Activated B cell treated with CpG ODN at 0.5 μM for 24 hours (primary cell): Measurements from ENCODE around the gene PGM2. TPM values are rescaled to one million over a fixed set of nuclear protein-coding genes. Genes with fewer than 3 reads are reported as not detected.

ENCODE experiments used
- ATAC-seq: fragments of 200-7000 bp; cut with Tn5 transposase; one replicate; pipeline ENCODE4 v1.10.0; 2021; ENCODE audit warnings: low read depth, mild to moderate bottlenecking, moderate library complexity
- CTCF ChIA-PET: fragments of 350-600 bp; sonication (Branson Sonifier 250); formaldehyde crosslinking; loops from one replicate; lab custom pipeline; 2021; ENCODE audit warnings: antibody characterized with exemption; lab: Charles Lee
- POLR2A ChIA-PET: fragments of 350-600 bp; sonication (Branson Sonifier 250); formaldehyde crosslinking; loops from one replicate; lab custom pipeline; 2021; ENCODE audit warnings: antibody characterized with exemption; lab: Charles Lee
- DNase-seq: peaks from one replicate; pipeline ENCODE4 v3.0.0; 2022
- H3K27ac Mint-ChIP-seq: one replicate; pipeline ENCODE4 v1.8.0; 2020; ENCODE audit warnings: mixed read lengths
- H3K27me3 Mint-ChIP-seq: one replicate; pipeline ENCODE4 v1.8.0; 2021; ENCODE audit warnings: mixed read lengths
- H3K36me3 Mint-ChIP-seq: one replicate; pipeline ENCODE4 v1.8.0; 2021; ENCODE audit warnings: low read depth, mixed read lengths
- H3K4me1 Mint-ChIP-seq: one replicate; pipeline ENCODE4 v1.8.0; 2021; ENCODE audit warnings: mixed read lengths
- H3K4me3 Mint-ChIP-seq: one replicate; pipeline ENCODE4 v1.8.0; 2020; ENCODE audit warnings: mild to moderate bottlenecking, mixed read lengths
- H3K9me3 Mint-ChIP-seq: one replicate; pipeline ENCODE4 v1.8.0; 2020; ENCODE audit warnings: mixed read lengths
- intact Hi-C: fragments of 100-400 bp; cut with micrococcal nuclease; formaldehyde crosslinking; loops from one replicate; pipeline ENCODE4 v1.15.1; 2024
- total RNA-seq: library from RNA; stranded (reverse); gene quantifications from 2 replicates; pipeline ENCODE4 v1.2.3, GENCODE V29; 2022
- TF ChIP-seq, protein P1 (sequence below): fragments of 200-600 bp; IDR thresholded peaks from one replicate; pipeline ENCODE4 v1.8.0; 2022; ENCODE audit warnings: antibody characterized with exemption, mild to moderate bottlenecking

PGM2 gene
- total RNA-seq, 1 donor from 2014 or later: 26.4 TPM

DNA sequence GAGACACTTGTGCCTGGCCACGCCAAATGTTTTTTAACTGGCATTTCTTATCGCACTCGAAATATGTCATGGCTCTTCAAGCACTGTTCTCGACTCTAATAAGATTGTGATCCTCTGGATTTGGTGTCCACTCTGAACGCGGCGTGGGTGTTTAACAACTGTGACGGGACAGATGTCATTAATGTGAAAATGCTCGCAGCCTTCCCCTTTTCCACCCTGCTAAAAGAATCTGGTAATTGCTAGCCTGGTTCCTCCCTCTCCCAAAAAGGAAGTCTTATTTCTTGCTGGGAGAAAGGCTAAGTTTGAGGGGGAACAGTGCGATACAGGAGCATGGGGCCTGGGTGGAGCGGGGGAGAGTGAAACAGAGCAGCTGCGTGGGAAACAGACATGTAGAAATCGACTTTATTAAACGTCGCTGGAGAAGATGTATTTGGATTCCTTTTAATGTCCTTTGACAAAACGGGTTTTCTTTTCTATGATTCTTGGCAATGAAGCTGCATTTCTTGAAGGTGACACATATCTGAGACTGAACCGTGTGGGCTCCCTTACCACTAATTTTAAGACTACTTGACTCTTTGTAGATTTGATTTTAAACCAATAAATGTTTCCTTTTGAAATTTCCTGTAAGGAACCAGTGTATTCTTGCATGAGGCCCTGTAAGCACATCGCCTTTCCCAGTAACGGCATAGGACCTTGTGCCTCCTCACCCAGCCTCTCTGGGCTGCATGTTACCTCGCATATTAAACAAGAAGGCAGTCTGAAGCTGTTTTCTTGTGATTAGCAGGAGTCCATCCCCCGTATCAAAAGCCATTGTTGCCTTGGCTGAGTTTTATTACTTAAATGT lies 82.2 kb downstream of the PGM2 start:
- CTCF ChIA-PET: no interaction called here
- POLR2A ChIA-PET: no interaction called here
- Mint-ChIP-seq H3K27ac (no peak overlapping the region), H3K27me3 (no peaks in the 10 kb centered on the region), H3K9me3 (no peaks in the 10 kb centered on the region), H3K4me3 (no peak overlapping the region), H3K36me3 (peaks cover 40% of the 10 kb centered on the region), H3K4me1 (peaks cover 6% of the 10 kb centered on the region)
- TF ChIP-seq, protein P1, sequence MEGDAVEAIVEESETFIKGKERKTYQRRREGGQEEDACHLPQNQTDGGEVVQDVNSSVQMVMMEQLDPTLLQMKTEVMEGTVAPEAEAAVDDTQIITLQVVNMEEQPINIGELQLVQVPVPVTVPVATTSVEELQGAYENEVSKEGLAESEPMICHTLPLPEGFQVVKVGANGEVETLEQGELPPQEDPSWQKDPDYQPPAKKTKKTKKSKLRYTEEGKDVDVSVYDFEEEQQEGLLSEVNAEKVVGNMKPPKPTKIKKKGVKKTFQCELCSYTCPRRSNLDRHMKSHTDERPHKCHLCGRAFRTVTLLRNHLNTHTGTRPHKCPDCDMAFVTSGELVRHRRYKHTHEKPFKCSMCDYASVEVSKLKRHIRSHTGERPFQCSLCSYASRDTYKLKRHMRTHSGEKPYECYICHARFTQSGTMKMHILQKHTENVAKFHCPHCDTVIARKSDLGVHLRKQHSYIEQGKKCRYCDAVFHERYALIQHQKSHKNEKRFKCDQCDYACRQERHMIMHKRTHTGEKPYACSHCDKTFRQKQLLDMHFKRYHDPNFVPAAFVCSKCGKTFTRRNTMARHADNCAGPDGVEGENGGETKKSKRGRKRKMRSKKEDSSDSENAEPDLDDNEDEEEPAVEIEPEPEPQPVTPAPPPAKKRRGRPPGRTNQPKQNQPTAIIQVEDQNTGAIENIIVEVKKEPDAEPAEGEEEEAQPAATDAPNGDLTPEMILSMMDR: no peak
- intact Hi-C loops: no loop called here
- DNase-seq (no peak), ATAC-seq (no peak)

- DNase-seq: no peak
- intact Hi-C loops: no loop called here
- Mint-ChIP-seq H3K4me1 (peaks cover 4% of the 10 kb centered on the region), H3K27ac (no peak overlapping the region), H3K36me3 (peaks cover 38% of the 10 kb centered on the region), H3K4me3 (no peak overlapping the region), H3K27me3 (no peaks in the 10 kb centered on the region), H3K9me3 (no peaks in the 10 kb centered on the region)
- ATAC-seq: no peak
- TF ChIP-seq, protein P1: no peak
- POLR2A ChIA-PET: no interaction called here
- CTCF ChIA-PET: no interaction called here
Measured at GRCh38 chr4:37909332-37910090, 83.0 kb downstream of the PGM2 start.

GRCh38 chr4:37910091-37910486 lies 83.6 kb downstream of the PGM2 start:
- POLR2A ChIA-PET: no interaction called here
- ATAC-seq (no peak), DNase-seq (no peak)
- H3K4me3 Mint-ChIP-seq: no peak overlapping the region
- intact Hi-C loops: no loop called here
- H3K36me3 Mint-ChIP-seq: peaks cover 34% of the 10 kb centered on the region
- peaks cover 4% of the 10 kb centered on the region for H3K4me1 Mint-ChIP-seq
- H3K27ac Mint-ChIP-seq: no peak overlapping the region
- CTCF ChIA-PET: no interaction called here
- no peaks in the 10 kb centered on the region for H3K9me3 Mint-ChIP-seq
- TF ChIP-seq, protein P1: no peak
- no peaks in the 10 kb centered on the region for H3K27me3 Mint-ChIP-seq

Other genes starting within 250 kb of the PGM2 start
- 0.71 and 1.0 TPM in 2 replicates for gene RELL1, start 140.3 kb upstream of the PGM2 start, total RNA-seq
- 84.8 and 86.7 TPM in 2 replicates for gene TBC1D1, start 64.4 kb downstream of the PGM2 start, total RNA-seq
- 1.9 and 2.2 TPM in 2 replicates for gene PTTG2, start 133.7 kb downstream of the PGM2 start, total RNA-seq